Measurements from ENCODE around the gene PLAC8L1. TPM values are rescaled to one million over a fixed set of nuclear protein-coding genes. Genes with fewer than 3 reads are reported as not detected.
"Not testable (repeated sequence)": the region's sequence is repeated elsewhere in the genome, so short reads cannot be mapped to it uniquely, and the experiment has no call there.

Gene PLAC8L1
- total RNA-seq, 6 experiments from 2014 or later, result not detected

GRCh38 chr5:146126068-146126467 lies 20.7 kb upstream of the PLAC8L1 start:
- no peaks in the 10 kb centered on the region for H3K4me1 ChIP-seq
- H3K36me3 ChIP-seq, result peaks cover 8 to 61% (median 29%) of the 10 kb centered on the region in 4 donors
- TF ChIP-seq POLR2A (IDR thresholded peaks at IDR 0.05) (no peak), CTCF (IDR thresholded peaks at IDR 0.05) (no peak)
- no peak for DNase-seq
- intact Hi-C loops (cut with DNase I), result no loop called here
- H3K27ac ChIP-seq, result no peak overlapping the region
- no peaks in the 10 kb centered on the region for H3K27me3 ChIP-seq
- no peak for ATAC-seq
- no peaks in the 10 kb centered on the region for H3K9me3 ChIP-seq
- no peak overlapping the region for H3K4me3 ChIP-seq

GRCh38 chr5:146124580-146124979 lies 19.2 kb upstream of the PLAC8L1 start:
- H3K27ac ChIP-seq, result no peak overlapping the region
- peaks cover 8 to 66% (median 34%) of the 10 kb centered on the region in 4 donors for H3K36me3 ChIP-seq
- DNase-seq, result no peak
- 74% methylated on average over 2 of the region's 2 CpGs for WGBS (ENCODE audit: insufficient coverage, low coverage, low lambda C conversion rate, missing lambda C conversion rate)
- ATAC-seq, result no peak
- no peaks in the 10 kb centered on the region for H3K27me3 ChIP-seq
- no peaks in the 10 kb centered on the region for H3K4me1 ChIP-seq
- no peak for TF ChIP-seq CTCF (IDR thresholded peaks at IDR 0.05)
- TF ChIP-seq POLR2A (IDR thresholded peaks at IDR 0.05), result no peak
- no peaks in the 10 kb centered on the region for H3K9me3 ChIP-seq
- H3K4me3 ChIP-seq, result no peak overlapping the region
- intact Hi-C loops (cut with DNase I), result no loop called here

GRCh38 chr5:146121451-146121850 lies 16.1 kb upstream of the PLAC8L1 start:
- H3K27ac ChIP-seq; H3K9me3 ChIP-seq; H3K27me3 ChIP-seq; intact Hi-C loops (cut with DNase I); ATAC-seq; H3K4me1 ChIP-seq; H3K4me3 ChIP-seq; DNase-seq: not testable (repeated sequence)
- peaks cover 0 to 59% (median 36%) of the 10 kb centered on the region in 4 donors for H3K36me3 ChIP-seq
- WGBS (ENCODE audit: insufficient coverage, low coverage, low lambda C conversion rate, missing lambda C conversion rate), result 100% methylated on average over 1 of the region's 1 CpG

- Histone ChIP-seq H3K4me3 (no peak overlapping the region), H3K36me3 (peaks cover 6 to 55% (median 31%) of the 10 kb centered on the region in 4 donors), H3K27ac (no peak overlapping the region), H3K27me3 (no peaks in the 10 kb centered on the region), H3K9me3 (no peaks in the 10 kb centered on the region), H3K4me1 (no peaks in the 10 kb centered on the region)
- DNase-seq (no peak), ATAC-seq (no peak)
- no peak for TF ChIP-seq POLR2A (IDR thresholded peaks at IDR 0.05)
- TF ChIP-seq CTCF (IDR thresholded peaks at IDR 0.05), result no peak
- intact Hi-C loops (cut with DNase I), result no loop called here
Measured at GRCh38 chr5:146118322-146118721, 12.9 kb upstream of the PLAC8L1 start.

- H3K4me3 ChIP-seq; intact Hi-C loops (cut with DNase I); H3K27me3 ChIP-seq; H3K9me3 ChIP-seq; H3K27ac ChIP-seq; ATAC-seq; H3K4me1 ChIP-seq; DNase-seq: not testable (repeated sequence)
- H3K36me3 ChIP-seq, result peaks cover 7 to 48% (median 31%) of the 10 kb centered on the region in 4 donors
- WGBS (ENCODE audit: insufficient coverage, low coverage, low lambda C conversion rate, missing lambda C conversion rate), result 100% methylated on average over 2 of the region's 2 CpGs
Measured at GRCh38 chr5:146117216-146117615, 11.8 kb upstream of the PLAC8L1 start.

- peaks cover 7 to 45% (median 24%) of the 10 kb centered on the region in 4 donors for H3K36me3 ChIP-seq
- intact Hi-C loops (cut with DNase I), result no loop called here
- DNase-seq (no peak), ATAC-seq (no peak)
- no peaks in the 10 kb centered on the region for H3K9me3 ChIP-seq
- H3K4me3 ChIP-seq, result no peak overlapping the region
- WGBS (ENCODE audit: insufficient coverage, low coverage, low lambda C conversion rate, missing lambda C conversion rate), result 97% methylated on average over 2 of the region's 2 CpGs
- no peak for TF ChIP-seq POLR2A (IDR thresholded peaks at IDR 0.05)
- no peak for TF ChIP-seq CTCF (IDR thresholded peaks at IDR 0.05)
- H3K27me3 ChIP-seq, result no peaks in the 10 kb centered on the region
- no peaks in the 10 kb centered on the region for H3K4me1 ChIP-seq
- H3K27ac ChIP-seq, result no peak overlapping the region
Measured at GRCh38 chr5:146116361-146116760, 11.0 kb upstream of the PLAC8L1 start.
